K562 (cell line): ENCODE measurements around the gene CBX2. TPM values are rescaled to one million over a fixed set of nuclear protein-coding genes. Genes with fewer than 3 reads are reported as not detected.
A peak's percentile ranks its signal among the peaks of the same experiment; 100 is the strongest.

Source experiments
- CBFA2T2 ChIP-seq: fragments of 450-650 bp; conservative IDR thresholded peaks from 2 replicates; pipeline ENCODE4 v1.6.1; 2017; ENCODE audit warnings: mild to moderate bottlenecking
- HDAC6 ChIP-seq: IDR thresholded peaks from 2 replicates; pipeline ENCODE4 v1.6.1; 2012; ENCODE audit warnings: low read depth, mild to moderate bottlenecking, control low read depth, inconsistent platforms, low read length, moderate library complexity
- ILF3 ChIP-seq: fragments of 450-650 bp; IDR thresholded peaks from 2 replicates; pipeline ENCODE4 v1.6.1; 2018; ENCODE audit warnings: antibody characterized with exemption, mild to moderate bottlenecking, moderate library complexity, borderline replicate concordance
- L3MBTL2 ChIP-seq: fragments of 450-650 bp; IDR thresholded peaks from 2 replicates; pipeline ENCODE4 v1.6.1; 2016; ENCODE audit warnings: mild to moderate bottlenecking, moderate library complexity
- MCM3 ChIP-seq: fragments of 450-650 bp; IDR thresholded peaks from 2 replicates; pipeline ENCODE4 v1.6.1; 2016
- MIER1 ChIP-seq: fragments of 450-650 bp; IDR thresholded peaks from 2 replicates; pipeline ENCODE4 v1.6.1; 2016; ENCODE audit warnings: antibody characterized with exemption, mild to moderate bottlenecking, low read depth
- PPARD ChIP-seq: fragments of 250-450 bp; sonication (Bioruptor Pico); IDR thresholded peaks from 2 replicates; pipeline ENCODE4 v1.8.0; 2022; ENCODE audit warnings: inconsistent platforms, mild to moderate bottlenecking, moderate library complexity
- RAD51 ChIP-seq: fragments of 450-650 bp; IDR thresholded peaks from 2 replicates; pipeline ENCODE4 v1.7.1; 2016; ENCODE audit warnings: low read depth, mild to moderate bottlenecking, borderline replicate concordance
- RB1 ChIP-seq: fragments of 450-650 bp; IDR thresholded peaks from 2 replicates; pipeline ENCODE4 v1.6.1; 2017; ENCODE audit warnings: low read depth, mild to moderate bottlenecking
- SIN3B ChIP-seq: fragments of 450-650 bp; IDR thresholded peaks from 2 replicates; pipeline ENCODE4 v1.6.1; 2017; ENCODE audit warnings: low read depth, mild to moderate bottlenecking, moderate library complexity
- ZNF76 ChIP-seq: fragments of 250-450 bp; sonication (Bioruptor Pico); IDR thresholded peaks from 2 replicates; pipeline ENCODE4 v1.4.0; 2020; ENCODE audit warnings: mild to moderate bottlenecking, moderate library complexity, borderline replicate concordance
- ZNF766 ChIP-seq: fragments of 200-800 bp; sonication (Bioruptor generic); conservative IDR thresholded peaks from 2 replicates; pipeline ENCODE4 v1.6.1; 2016; ENCODE audit warnings: missing genetic modification characterization, missing compliant biosample characterization
- polyA plus RNA-seq, 8 experiments: library from polyadenylated mRNA; depleted of rRNA in 4 of 8; stranded (reverse) in 5 of 8; unstranded in 3 of 8; fragments of >200 nt; fragmentation: Nextera tagmentation in 2 of 8; fragmentation: Illumina TruSeq in 1 of 8; extraction: Ambion mirVana in 2 of 8; extraction: Trizol in 1 of 8; gene quantifications; 2 replicates each; pipeline versions ENCODE4 v1.2.1 to v1.2.3, GENCODE V29; 2011 to 2014; ENCODE audit warnings: inconsistent platforms in 1 of 8, missing spikeins in 1 of 8
- total RNA-seq, 7 experiments: library from RNA; depleted of rRNA in 6 of 7; stranded (reverse); fragments of >200 nt in 6 of 7; fragmentation: Illumina TruSeq in 2 of 7; extraction: Trizol in 2 of 7; gene quantifications; 2 replicates each; pipeline versions ENCODE4 v1.2.1 to v1.2.3, GENCODE V29; 2011 to 2021; ENCODE audit warnings: low replicate concordance in 1 of 7
- TF ChIP-seq, protein P1 (sequence below): fragments of 250-450 bp; sonication (Bioruptor Pico); IDR thresholded peaks from 2 replicates; pipeline ENCODE4 v1.4.0; 2020; ENCODE audit warnings: mild to moderate bottlenecking, moderate library complexity
- TF ChIP-seq, protein P2 (sequence below): fragments of 450-650 bp; formaldehyde crosslinking; IDR thresholded peaks from 2 replicates; pipeline ENCODE4 v1.4.0; 2020; ENCODE audit warnings: mild to moderate bottlenecking, mixed read lengths
- TF ChIP-seq, protein P3 (sequence below): IDR thresholded peaks from 3 replicates; pipeline ENCODE4 v1.6.1; 2011; ENCODE audit warnings: borderline replicate concordance, mild to moderate bottlenecking; ENCODE audit not compliant: insufficient read length, insufficient read depth
- TF ChIP-seq, protein P4 (sequence below), 2 experiments: fragments of 450-650 bp; IDR thresholded peaks; 2 replicates each; pipeline ENCODE4 v1.6.1; 2016; ENCODE audit warnings: mild to moderate bottlenecking in 2 of 2, borderline replicate concordance in 1 of 2, low read depth in 1 of 2, moderate library complexity in 1 of 2

Gene CBX2
- total and polyA plus RNA-seq, 9 of the 15 experiments (the other 6 are each of a cell fraction or from before 2014, with no cell fraction given) = 0.66 to 26.9 (median 13.9) TPM

DNA sequence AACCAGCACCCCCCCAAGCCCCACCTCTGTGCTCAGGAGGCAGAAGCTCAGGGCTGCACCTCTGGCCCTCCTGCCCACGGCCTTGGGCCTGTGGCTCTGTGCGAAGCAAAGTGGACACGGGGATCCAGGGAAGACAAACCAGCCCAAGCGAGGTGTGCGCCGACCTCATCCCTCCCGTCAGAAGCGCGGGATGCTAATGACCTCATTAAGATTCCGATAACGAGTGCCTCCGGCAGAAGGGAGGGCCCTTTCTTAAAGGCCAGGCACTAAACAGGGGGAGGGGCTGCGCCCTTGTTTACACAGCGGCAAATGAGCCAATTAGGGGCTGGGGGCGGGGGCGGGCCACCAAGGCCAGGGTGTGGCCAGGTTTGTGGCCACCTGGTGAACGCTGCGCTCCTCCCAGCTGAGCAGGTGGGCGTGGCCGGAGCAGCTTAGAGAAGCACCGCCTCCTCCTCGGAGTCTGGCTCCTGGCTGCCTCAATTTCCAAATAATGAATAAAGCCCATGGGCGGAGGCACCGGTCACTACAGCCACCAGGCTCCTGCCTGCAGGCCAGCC, 58.1 kb downstream of the CBX2 start (continued):
- TF ChIP-seq, protein P1, sequence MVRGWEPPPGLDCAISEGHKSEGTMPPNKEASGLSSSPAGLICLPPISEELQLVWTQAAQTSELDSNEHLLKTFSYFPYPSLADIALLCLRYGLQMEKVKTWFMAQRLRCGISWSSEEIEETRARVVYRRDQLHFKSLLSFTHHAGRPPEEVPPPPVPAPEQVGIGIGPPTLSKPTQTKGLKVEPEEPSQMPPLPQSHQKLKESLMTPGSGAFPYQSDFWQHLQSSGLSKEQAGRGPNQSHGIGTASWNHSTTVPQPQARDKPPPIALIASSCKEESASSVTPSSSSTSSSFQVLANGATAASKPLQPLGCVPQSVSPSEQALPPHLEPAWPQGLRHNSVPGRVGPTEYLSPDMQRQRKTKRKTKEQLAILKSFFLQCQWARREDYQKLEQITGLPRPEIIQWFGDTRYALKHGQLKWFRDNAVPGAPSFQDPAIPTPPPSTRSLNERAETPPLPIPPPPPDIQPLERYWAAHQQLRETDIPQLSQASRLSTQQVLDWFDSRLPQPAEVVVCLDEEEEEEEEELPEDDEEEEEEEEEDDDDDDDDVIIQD (CRISPR knock-in tag) = no peak
- no peak for TF ChIP-seq CBFA2T2
- TF ChIP-seq MIER1 = no peak
- TF ChIP-seq, protein P2, sequence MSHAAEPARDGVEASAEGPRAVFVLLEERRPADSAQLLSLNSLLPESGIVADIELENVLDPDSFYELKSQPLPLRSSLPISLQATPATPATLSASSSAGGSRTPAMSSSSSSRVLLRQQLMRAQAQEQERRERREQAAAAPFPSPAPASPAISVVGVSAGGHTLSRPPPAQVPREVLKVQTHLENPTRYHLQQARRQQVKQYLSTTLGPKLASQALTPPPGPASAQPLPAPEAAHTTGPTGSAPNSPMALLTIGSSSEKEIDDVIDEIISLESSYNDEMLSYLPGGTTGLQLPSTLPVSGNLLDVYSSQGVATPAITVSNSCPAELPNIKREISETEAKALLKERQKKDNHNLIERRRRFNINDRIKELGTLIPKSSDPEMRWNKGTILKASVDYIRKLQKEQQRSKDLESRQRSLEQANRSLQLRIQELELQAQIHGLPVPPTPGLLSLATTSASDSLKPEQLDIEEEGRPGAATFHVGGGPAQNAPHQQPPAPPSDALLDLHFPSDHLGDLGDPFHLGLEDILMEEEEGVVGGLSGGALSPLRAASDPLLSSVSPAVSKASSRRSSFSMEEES (CRISPR knock-in tag) = no peak
- TF ChIP-seq SIN3B = no peak
- peak; percentile 36; the same call in 1 of the 2 replicates for TF ChIP-seq RB1
- no peak for TF ChIP-seq HDAC6
- TF ChIP-seq L3MBTL2 = peak; percentile 61; the same call in 1 of the 2 replicates
- no peak for TF ChIP-seq PPARD (CRISPR knock-in tag)
- TF ChIP-seq ILF3 = no peak; the same call in 1 of the 2 replicates
- TF ChIP-seq, protein P3, sequence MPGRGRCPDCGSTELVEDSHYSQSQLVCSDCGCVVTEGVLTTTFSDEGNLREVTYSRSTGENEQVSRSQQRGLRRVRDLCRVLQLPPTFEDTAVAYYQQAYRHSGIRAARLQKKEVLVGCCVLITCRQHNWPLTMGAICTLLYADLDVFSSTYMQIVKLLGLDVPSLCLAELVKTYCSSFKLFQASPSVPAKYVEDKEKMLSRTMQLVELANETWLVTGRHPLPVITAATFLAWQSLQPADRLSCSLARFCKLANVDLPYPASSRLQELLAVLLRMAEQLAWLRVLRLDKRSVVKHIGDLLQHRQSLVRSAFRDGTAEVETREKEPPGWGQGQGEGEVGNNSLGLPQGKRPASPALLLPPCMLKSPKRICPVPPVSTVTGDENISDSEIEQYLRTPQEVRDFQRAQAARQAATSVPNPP = no peak
- no peak for TF ChIP-seq MCM3
- TF ChIP-seq, protein P4, sequence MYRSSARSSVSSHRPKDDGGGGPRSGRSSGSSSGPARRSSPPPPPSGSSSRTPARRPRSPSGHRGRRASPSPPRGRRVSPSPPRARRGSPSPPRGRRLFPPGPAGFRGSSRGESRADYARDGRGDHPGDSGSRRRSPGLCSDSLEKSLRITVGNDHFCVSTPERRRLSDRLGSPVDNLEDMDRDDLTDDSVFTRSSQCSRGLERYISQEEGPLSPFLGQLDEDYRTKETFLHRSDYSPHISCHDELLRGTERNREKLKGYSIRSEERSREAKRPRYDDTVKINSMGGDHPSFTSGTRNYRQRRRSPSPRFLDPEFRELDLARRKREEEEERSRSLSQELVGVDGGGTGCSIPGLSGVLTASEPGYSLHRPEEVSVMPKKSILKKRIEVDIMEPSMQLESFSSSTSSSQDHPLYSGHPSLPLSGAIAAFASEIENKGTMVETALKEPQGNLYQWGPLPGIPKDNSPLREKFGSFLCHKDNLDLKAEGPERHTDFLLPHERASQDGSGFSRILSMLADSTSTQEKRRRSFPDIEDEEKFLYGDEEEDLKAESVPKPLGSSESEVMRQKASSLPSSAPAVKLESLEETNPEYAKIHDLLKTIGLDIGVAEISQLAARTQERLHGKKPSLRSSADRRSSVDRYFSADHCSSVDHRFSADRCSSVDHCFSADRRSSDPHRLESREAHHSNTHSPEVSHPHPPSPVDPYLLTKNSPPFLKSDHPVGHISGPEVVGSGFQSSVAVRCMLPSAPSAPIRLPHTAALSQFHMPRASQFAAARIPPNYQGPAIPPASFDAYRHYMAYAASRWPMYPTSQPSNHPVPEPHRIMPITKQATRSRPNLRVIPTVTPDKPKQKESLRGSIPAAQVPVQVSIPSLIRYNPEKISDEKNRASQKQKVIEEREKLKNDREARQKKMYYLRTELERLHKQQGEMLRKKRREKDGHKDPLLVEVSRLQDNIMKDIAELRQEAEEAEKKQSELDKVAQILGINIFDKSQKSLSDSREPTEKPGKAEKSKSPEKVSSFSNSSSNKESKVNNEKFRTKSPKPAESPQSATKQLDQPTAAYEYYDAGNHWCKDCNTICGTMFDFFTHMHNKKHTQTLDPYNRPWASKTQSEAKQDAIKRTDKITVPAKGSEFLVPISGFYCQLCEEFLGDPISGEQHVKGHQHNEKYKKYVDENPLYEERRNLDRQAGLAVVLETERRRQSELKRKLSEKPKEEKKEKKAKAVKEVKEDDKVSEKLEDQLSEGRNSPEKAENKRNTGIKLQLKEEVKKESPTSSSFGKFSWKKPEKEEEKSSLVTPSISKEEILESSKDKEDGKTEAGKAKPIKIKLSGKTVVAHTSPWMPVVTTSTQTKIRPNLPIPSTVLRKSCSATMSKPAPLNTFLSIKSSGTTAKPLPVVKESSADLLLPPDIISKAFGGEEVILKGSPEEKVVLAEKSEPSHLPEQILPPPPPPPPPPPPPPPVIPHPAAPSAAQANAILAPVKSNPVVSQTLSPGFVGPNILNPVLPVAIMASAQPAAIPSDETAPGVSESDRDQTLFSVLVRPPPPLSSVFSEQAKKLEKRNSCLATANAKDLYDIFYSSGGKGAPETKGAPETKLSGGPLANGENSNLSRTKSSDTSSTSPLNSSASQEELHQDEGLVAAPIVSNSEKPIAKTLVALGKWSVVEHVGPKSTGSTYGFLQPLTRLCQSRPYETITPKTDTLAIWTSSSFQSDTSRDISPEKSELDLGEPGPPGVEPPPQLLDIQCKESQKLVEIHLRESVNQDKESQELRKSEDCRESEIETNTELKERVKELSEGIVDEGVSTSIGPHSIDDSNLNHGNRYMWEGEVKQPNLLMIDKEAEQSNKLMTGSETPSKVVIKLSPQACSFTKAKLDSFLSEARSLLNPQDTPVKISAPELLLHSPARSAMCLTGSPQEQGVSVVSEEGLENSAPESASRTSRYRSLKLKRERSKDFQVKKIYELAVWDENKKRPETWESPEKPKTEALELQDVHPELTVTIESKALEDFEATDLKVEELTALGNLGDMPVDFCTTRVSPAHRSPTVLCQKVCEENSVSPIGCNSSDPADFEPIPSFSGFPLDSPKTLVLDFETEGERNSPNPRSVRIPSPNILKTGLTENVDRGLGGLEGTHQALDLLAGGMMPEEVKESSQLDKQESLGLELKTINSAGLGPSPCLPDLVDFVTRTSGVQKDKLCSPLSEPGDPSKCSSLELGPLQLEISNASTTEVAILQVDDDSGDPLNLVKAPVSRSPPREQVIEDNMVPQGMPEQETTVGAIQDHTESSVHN (IDR thresholded peaks at IDR 0.05; ENCODE audit: borderline replicate concordance in 1 of 2, low read depth in 1 of 2) = no peak
- TF ChIP-seq ZNF766 = no peak
- TF ChIP-seq RAD51 = no peak
- no peak for TF ChIP-seq ZNF76
